22Rv1 (cell line): ENCODE results near the gene TMEM59L.

ENCODE experiments used
- H3K27ac ChIP-seq: fragments of 450-650 bp; 2 replicates; pipeline ENCODE4 v1.5.1; 2017
- ZFX ChIP-seq: fragments of 450-650 bp; IDR thresholded peaks from 2 replicates; pipeline ENCODE4 v1.6.1; 2017; ENCODE audit warnings: antibody characterized with exemption, borderline replicate concordance
- TF ChIP-seq, protein P1 (sequence below): fragments of 450-650 bp; IDR thresholded peaks from 2 replicates; pipeline ENCODE4 v1.5.1; 2017; ENCODE audit warnings: mild to moderate bottlenecking

The TMEM59L gene

DNA sequence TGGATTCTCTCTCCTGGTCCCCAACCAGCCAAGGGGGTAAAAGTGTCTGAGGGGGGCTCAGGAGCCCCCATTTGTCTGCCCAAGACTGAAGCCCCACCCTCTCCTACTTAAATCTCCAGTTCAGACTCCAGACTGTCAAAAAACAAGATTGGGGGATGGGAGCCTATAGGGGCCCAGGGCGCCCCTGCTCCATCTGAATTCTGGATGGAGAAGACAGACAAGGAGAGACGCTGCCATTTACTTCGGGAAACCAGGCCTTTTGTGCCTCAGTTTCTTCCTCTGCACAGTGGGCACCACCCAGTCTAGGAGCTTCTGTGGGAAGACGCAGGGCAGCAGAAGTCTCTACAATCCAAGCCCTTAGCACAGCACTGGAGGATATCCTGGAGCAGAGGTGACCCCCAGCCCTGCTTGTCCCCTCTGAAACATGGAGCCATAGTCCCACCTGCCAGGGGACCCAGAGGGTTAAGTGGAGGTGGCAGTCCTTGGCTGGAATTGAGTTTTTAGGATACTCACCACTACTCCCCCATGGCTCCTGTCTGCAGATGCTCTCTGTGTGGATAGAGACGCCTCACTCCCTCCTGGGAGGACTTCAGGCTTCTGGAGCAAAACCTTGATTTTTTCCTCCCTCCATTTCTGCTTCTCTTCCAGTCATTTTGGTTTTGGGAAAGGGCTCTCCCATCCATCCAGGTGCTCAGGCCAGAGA is 4.4 kb upstream of the TMEM59L start:
- no peak for TF ChIP-seq ZFX
- TF ChIP-seq, protein P1, sequence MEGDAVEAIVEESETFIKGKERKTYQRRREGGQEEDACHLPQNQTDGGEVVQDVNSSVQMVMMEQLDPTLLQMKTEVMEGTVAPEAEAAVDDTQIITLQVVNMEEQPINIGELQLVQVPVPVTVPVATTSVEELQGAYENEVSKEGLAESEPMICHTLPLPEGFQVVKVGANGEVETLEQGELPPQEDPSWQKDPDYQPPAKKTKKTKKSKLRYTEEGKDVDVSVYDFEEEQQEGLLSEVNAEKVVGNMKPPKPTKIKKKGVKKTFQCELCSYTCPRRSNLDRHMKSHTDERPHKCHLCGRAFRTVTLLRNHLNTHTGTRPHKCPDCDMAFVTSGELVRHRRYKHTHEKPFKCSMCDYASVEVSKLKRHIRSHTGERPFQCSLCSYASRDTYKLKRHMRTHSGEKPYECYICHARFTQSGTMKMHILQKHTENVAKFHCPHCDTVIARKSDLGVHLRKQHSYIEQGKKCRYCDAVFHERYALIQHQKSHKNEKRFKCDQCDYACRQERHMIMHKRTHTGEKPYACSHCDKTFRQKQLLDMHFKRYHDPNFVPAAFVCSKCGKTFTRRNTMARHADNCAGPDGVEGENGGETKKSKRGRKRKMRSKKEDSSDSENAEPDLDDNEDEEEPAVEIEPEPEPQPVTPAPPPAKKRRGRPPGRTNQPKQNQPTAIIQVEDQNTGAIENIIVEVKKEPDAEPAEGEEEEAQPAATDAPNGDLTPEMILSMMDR, result no peak
- H3K27ac ChIP-seq, result no peak overlapping the region

GRCh38 chr19:18608805-18609716 is 3.6 kb upstream of the TMEM59L start:
- no peak for TF ChIP-seq ZFX
- TF ChIP-seq, protein P1, result no peak
- H3K27ac ChIP-seq, result no peak overlapping the region

DNA sequence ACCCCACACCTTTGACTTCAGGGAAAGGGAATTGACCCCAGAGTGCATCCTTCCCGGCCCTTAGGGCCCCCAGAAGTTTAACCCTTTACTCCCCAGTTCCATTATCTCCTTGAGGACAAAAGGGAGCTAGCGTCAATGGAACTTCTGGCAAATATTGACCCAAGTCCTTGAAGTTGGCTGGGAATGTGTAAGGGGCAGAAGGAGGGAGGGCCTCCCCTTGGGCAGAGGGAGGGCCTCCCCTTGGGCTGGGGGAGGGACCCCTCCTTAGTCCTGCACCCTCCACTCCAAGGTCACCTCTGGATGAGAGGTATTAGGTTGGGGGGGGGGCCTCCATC is 3.0 kb upstream of the TMEM59L start:
- no peak overlapping the region for H3K27ac ChIP-seq
- TF ChIP-seq, protein P1, result no peak
- TF ChIP-seq ZFX, result no peak

DNA sequence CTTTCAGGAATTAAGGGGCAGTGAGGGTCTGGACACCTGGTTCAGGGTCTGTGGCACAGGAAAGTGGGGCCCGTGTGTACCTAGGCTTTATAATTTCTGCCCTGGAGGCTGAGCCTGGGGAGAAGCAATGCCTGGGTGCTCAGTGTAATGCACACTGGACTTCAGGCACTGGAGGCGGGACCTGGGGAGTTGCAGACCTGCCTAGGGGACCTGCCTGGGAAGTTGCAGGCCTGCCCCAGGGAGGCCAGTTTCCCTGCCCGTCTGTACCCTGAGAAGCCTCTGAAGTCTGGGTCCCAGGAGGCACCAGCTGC is 2.5 kb upstream of the TMEM59L start:
- H3K27ac ChIP-seq, result no peak overlapping the region
- TF ChIP-seq, protein P1, result no peak
- TF ChIP-seq ZFX, result no peak

- TF ChIP-seq, protein P1, result no peak
- no peak for TF ChIP-seq ZFX
- no peak overlapping the region for H3K27ac ChIP-seq
These were observed 1.9 kb upstream of the TMEM59L start for GRCh38 chr19:18610556-18611326.

DNA sequence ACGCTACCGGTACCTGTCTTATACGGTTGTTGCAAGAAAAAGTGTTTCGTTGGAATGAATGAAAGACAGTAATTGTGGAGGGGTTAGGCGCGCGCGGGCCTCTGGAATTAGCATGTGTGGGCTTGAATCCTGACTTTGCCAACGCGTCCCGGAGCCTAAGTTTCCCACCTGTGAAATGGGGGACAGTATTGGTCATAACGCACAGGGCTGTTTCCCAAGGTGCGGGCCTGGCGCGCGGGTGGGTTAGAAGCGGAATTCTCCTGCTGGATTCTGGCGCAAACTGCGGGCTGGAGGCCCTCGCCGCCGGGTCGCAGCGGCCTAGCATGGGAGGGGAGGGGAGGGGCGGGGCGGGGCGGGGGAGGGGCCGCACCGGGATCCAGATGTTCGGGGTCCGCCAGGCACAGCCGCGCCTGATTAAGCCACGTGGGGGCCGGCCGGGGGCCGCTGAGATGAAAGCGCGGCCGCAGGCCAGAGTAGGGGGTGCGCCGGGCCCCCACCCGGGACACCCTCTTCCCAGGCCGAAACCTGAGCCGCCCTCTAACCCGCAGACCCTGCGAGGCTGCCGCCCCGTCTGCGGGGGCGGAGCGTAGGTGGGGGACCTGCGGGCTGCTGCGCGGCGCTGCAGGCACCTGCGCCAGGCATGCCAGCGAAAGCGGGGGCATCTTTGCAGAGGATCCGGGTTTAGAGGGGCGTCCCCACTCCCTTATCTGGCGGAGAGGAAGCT is 1.2 kb upstream of the TMEM59L start:
- TF ChIP-seq, protein P1, result no peak
- no peak for TF ChIP-seq ZFX
- no peak overlapping the region for H3K27ac ChIP-seq
